Measurements from ENCODE around the gene FTL. TPM values are rescaled to one million over a fixed set of nuclear protein-coding genes. Genes with fewer than 3 reads are reported as not detected.
A peak's percentile ranks its signal among the peaks of the same experiment; 100 is the strongest.
"Not testable (repeated sequence)": the region's sequence is repeated elsewhere in the genome, so short reads cannot be mapped to it uniquely, and the experiment has no call there.

Gene FTL
- 1,000 to 10,000 TPM; 2,478 to 4,094 (median 2,824) TPM for total RNA-seq

DNA sequence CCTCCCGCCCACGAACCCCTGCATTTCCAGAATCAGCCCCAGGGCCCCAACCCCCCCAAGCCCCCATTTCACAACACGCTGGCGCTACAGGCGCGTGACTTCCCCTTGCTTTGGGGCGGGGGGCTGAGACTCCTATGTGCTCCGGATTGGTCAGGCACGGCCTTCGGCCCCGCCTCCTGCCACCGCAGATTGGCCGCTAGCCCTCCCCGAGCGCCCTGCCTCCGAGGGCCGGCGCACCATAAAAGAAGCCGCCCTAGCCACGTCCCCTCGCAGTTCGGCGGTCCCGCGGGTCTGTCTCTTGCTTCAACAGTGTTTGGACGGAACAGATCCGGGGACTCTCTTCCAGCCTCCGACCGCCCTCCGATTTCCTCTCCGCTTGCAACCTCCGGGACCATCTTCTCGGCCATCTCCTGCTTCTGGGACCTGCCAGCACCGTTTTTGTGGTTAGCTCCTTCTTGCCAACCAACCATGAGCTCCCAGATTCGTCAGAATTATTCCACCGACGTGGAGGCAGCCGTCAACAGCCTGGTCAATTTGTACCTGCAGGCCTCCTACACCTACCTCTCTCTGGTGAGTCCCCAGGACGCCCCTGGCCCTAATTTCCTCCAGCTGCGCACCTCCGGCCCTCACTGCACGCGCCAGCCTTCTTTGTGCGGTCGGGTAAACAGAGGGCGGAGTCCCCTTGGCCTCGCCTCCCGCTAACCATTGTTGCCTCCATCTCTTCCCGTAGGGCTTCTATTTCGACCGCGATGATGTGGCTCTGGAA lies at the start of gene FTL:
TSS of gene FTL (plus strand) at position 270 of the 766 bp plus-strand sequence. CDS start at position 469, 199 bp downstream.
- Histone ChIP-seq H3K36me3 (peaks cover 0 to 48% of the 10 kb centered on the region in 2 donors), H3K27me3 (no peaks in the 10 kb centered on the region), H3K27ac (peak within 1 kb of the TSS; percentile 85 to 95 (median 93)), H3K4me3 (peak within 1 kb of the TSS; percentile 50 to 88), H3K4me1 (peaks cover 0 to 60% (median 28%) of the 10 kb centered on the region in 3 donors), H3K9me3 (no peaks in the 10 kb centered on the region)
- 0% methylated on average over 37 of the region's 52 CpGs; no CpG with 5 or more reads in 1 of the 2 donors for WGBS, 2 donors (ENCODE audit: low coverage in 1 of 2)
- ATAC-seq = peak; percentile 93
- TF ChIP-seq EP300 (IDR thresholded peaks at IDR 0.05) (no peak), POLR2AphosphoS5 (IDR thresholded peaks at IDR 0.05) (peak; percentile 100), POLR2A (IDR thresholded peaks at IDR 0.05) (peak; percentile 99 to 100)
- TF ChIP-seq, protein P1, sequence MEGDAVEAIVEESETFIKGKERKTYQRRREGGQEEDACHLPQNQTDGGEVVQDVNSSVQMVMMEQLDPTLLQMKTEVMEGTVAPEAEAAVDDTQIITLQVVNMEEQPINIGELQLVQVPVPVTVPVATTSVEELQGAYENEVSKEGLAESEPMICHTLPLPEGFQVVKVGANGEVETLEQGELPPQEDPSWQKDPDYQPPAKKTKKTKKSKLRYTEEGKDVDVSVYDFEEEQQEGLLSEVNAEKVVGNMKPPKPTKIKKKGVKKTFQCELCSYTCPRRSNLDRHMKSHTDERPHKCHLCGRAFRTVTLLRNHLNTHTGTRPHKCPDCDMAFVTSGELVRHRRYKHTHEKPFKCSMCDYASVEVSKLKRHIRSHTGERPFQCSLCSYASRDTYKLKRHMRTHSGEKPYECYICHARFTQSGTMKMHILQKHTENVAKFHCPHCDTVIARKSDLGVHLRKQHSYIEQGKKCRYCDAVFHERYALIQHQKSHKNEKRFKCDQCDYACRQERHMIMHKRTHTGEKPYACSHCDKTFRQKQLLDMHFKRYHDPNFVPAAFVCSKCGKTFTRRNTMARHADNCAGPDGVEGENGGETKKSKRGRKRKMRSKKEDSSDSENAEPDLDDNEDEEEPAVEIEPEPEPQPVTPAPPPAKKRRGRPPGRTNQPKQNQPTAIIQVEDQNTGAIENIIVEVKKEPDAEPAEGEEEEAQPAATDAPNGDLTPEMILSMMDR (IDR thresholded peaks at IDR 0.05) = no peak

DNA sequence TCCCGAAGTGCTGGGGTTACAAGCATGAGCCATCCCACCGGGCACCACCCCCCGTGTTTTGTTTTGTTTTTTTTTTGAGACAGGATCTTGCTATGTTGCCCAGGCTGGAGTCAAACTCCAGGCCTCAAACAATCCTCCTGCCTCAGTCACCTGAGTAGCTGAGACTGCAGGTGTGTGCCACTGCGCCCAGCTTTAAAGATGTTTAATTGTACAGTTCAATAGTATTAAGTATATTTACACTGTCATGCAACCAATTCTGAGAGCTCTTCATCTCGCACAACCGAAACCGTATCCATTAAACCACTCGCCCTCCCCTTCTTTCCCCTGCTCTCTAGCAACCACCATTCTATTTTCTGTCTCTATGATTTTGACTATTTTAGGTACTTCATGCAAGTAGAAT lies 49.4 kb upstream of the FTL start:
- no peak overlapping the region for H3K27ac ChIP-seq
- no peak overlapping the region for H3K4me3 ChIP-seq
- no peak for ATAC-seq
- peaks cover 0 to 100% of the 10 kb centered on the region in 2 donors for H3K36me3 ChIP-seq
- TF ChIP-seq POLR2A (IDR thresholded peaks at IDR 0.05) (no peak), POLR2AphosphoS5 (IDR thresholded peaks at IDR 0.05) (no peak), EP300 (IDR thresholded peaks at IDR 0.05) (no peak)
- TF ChIP-seq, protein P1 (IDR thresholded peaks at IDR 0.05) = no peak
- H3K27me3 ChIP-seq = no peaks in the 10 kb centered on the region
- H3K4me1 ChIP-seq = no peaks in the 10 kb centered on the region
- H3K9me3 ChIP-seq = no peaks in the 10 kb centered on the region
- 77 to 78% methylated on average over 6 of the region's 8 CpGs for WGBS, 2 donors (ENCODE audit: low coverage in 1 of 2)

- TF ChIP-seq POLR2A (IDR thresholded peaks at IDR 0.05) = no peak
- TF ChIP-seq, protein P1 (IDR thresholded peaks at IDR 0.05) = no peak
- H3K27me3 ChIP-seq = no peaks in the 10 kb centered on the region
- H3K27ac ChIP-seq = no peak overlapping the region
- no peaks in the 10 kb centered on the region for H3K4me1 ChIP-seq
- WGBS, 2 donors (ENCODE audit: low coverage in 1 of 2) = 57 to 75% methylated on average over 5 of the region's 6 CpGs
- H3K4me3 ChIP-seq = no peak overlapping the region
- no peaks in the 10 kb centered on the region for H3K9me3 ChIP-seq
- H3K36me3 ChIP-seq = peaks cover 0 to 100% of the 10 kb centered on the region in 2 donors
- no peak for ATAC-seq
Observed at GRCh38 chr19:48918071-48918470, 47.0 kb upstream of the FTL start.

DNA sequence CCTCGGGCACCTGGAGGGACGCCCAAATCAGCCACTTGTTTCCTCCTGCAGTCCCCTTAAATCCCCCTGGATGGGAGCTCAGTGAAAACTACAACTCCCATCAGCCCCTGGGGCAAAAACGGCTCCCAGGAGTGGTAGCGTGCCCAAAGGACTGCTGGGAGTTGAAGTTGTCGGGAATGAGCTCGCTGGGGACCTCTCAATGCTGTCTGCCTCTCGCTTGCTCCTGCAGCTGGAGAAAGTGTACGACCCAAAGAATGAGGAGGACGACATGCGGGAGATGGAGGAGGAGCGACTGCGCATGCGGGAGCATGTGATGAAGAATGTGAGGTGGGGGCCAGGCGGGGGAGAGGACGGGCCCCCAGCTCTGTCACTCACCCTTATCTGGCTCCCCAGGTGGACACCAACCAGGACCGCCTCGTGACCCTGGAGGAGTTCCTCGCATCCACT lies 46.3 kb upstream of the FTL start:
- Histone ChIP-seq H3K27ac (no peak overlapping the region), H3K27me3 (no peaks in the 10 kb centered on the region), H3K4me1 (no peaks in the 10 kb centered on the region), H3K4me3 (no peak overlapping the region), H3K9me3 (no peaks in the 10 kb centered on the region), H3K36me3 (peaks cover 0 to 100% of the 10 kb centered on the region in 2 donors)
- ATAC-seq = peak; percentile 12
- TF ChIP-seq POLR2AphosphoS5 (IDR thresholded peaks at IDR 0.05) (no peak), POLR2A (IDR thresholded peaks at IDR 0.05) (no peak), EP300 (IDR thresholded peaks at IDR 0.05) (no peak)
- TF ChIP-seq, protein P1 (IDR thresholded peaks at IDR 0.05) = no peak
- 90% methylated on average over 5 of the region's 18 CpGs; no CpG with 5 or more reads in 1 of the 2 donors for WGBS, 2 donors (ENCODE audit: low coverage in 1 of 2)

DNA sequence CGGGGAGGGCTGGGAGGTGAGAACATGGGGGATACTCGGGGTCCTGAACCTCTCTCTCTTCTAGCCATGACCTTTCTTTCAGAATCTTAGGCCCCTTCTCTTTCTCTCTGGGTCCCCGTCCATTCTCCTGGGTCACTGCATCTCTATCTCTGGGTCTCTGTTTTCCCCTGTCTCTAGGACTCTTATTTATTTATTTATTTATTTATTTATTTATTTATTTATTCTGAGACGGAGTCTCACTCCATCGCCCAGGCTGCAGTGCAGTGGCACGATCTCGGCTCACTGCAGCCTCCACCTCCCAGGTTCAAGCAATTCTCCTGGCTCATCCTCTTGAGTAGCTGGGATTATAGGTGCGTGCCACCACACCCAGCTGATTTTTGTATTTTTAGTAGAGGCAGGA lies 45.8 kb upstream of the FTL start:
- not testable (repeated sequence) for H3K27ac ChIP-seq, H3K9me3 ChIP-seq, H3K4me3 ChIP-seq, H3K27me3 ChIP-seq, H3K4me1 ChIP-seq, ATAC-seq
- WGBS, 2 donors (ENCODE audit: low coverage in 1 of 2) = 91 to 92% methylated on average over 4 to 8 of the region's 8 CpGs
- H3K36me3 ChIP-seq = peaks cover 0 to 96% of the 10 kb centered on the region in 2 donors
